GM23338 (cell line): Measurements from ENCODE around the gene IMMP2L. TPM values are rescaled to one million over a fixed set of nuclear protein-coding genes. Genes with fewer than 3 reads are reported as not detected.

Source experiments
- ATAC-seq: fragments of 200-7000 bp; cut with Tn5 transposase; 3 replicates; pipeline ENCODE4 v1.9.1; 2020
- DNase-seq: peaks from one replicate; pipeline ENCODE4 v3.0.0-alpha.2; 2015; ENCODE audit warnings: low spot score
- H2AFZ ChIP-seq: fragments of 200-600 bp; sonication (generic); 2 replicates; pipeline ENCODE4 v1.8.0; 2016; ENCODE audit warnings: antibody characterized with exemption, mild to moderate bottlenecking, moderate library complexity
- H3F3A ChIP-seq: fragments of 200-600 bp; sonication (generic); replicated peaks from 2 replicates; pipeline ENCODE4 v1.8.0; 2017; ENCODE audit warnings: antibody characterized with exemption, mixed run types, low read depth
- H3K27ac ChIP-seq: fragments of 200-600 bp; sonication (generic); 2 replicates; pipeline ENCODE4 v1.6.1; 2016; ENCODE audit warnings: low read depth
- H3K27me3 ChIP-seq: fragments of 200-600 bp; sonication (generic); 2 replicates; pipeline ENCODE4 v1.8.0; 2016; ENCODE audit warnings: mild to moderate bottlenecking, mixed run types, moderate library complexity; ENCODE audit not compliant: insufficient read depth
- H3K36me3 ChIP-seq: fragments of 200-600 bp; sonication (generic); 2 replicates; pipeline ENCODE4 v1.8.0; 2016; ENCODE audit warnings: mild to moderate bottlenecking; ENCODE audit not compliant: insufficient read depth
- H3K4me1 ChIP-seq: fragments of 200-600 bp; sonication (generic); 2 replicates; pipeline ENCODE4 v1.8.0; 2016; ENCODE audit warnings: mild to moderate bottlenecking, moderate library complexity; ENCODE audit not compliant: insufficient read depth
- H3K4me2 ChIP-seq: fragments of 200-600 bp; sonication (generic); 2 replicates; pipeline ENCODE4 v1.7.1; 2017; ENCODE audit warnings: mixed run types
- H3K4me3 ChIP-seq: fragments of 200-600 bp; sonication (generic); 2 replicates; pipeline ENCODE4 v1.6.1; 2016; ENCODE audit warnings: mixed run types
- H3K79me2 ChIP-seq: fragments of 200-600 bp; sonication (generic); replicated peaks from 2 replicates; pipeline ENCODE4 v1.8.0; 2017; ENCODE audit warnings: mild to moderate bottlenecking; ENCODE audit not compliant: insufficient read depth
- H3K9me2 ChIP-seq: fragments of 200-600 bp; sonication (generic); 2 replicates; pipeline ENCODE4 v1.8.0; 2017; ENCODE audit not compliant: insufficient read depth
- H4K20me1 ChIP-seq: fragments of 200-600 bp; sonication (generic); replicated peaks from 2 replicates; pipeline ENCODE4 v1.8.0; 2017; ENCODE audit warnings: mild to moderate bottlenecking; ENCODE audit not compliant: insufficient read depth
- H3K27ac Mint-ChIP-seq: 2 replicates; pipeline ENCODE4 v1.8.0; 2020; ENCODE audit warnings: inconsistent platforms, mild to moderate bottlenecking, moderate library complexity, mixed read lengths
- H3K27me3 Mint-ChIP-seq: 3 replicates; pipeline ENCODE4 v1.8.0; 2022; ENCODE audit warnings: low read depth, mild to moderate bottlenecking, moderate library complexity, mixed read lengths, inconsistent platforms; ENCODE audit not compliant: insufficient read depth, poor library complexity
- H3K36me3 Mint-ChIP-seq: 3 replicates; pipeline ENCODE4 v1.8.0; 2021; ENCODE audit warnings: low read depth, mild to moderate bottlenecking, inconsistent platforms, moderate library complexity, mixed read lengths
- H3K4me1 Mint-ChIP-seq: 3 replicates; pipeline ENCODE4 v1.8.0; 2020; ENCODE audit warnings: mild to moderate bottlenecking, inconsistent platforms, mixed read lengths
- H3K4me3 Mint-ChIP-seq: 3 replicates; pipeline ENCODE4 v1.8.0; 2021; ENCODE audit warnings: moderate library complexity, mild to moderate bottlenecking, inconsistent platforms, mixed read lengths
- H3K9me3 Mint-ChIP-seq: 3 replicates; pipeline ENCODE4 v1.8.0; 2020; ENCODE audit warnings: moderate library complexity, mild to moderate bottlenecking, inconsistent platforms, mixed read lengths
- EZH2phosphoT487 ChIP-seq: fragments of 200-600 bp; sonication (generic); IDR thresholded peaks from one replicate; pipeline ENCODE4 v1.8.1; 2018; ENCODE audit warnings: antibody characterized with exemption; ENCODE audit not compliant: unreplicated experiment
- JUNB ChIP-seq: IDR thresholded peaks from one replicate; pipeline ENCODE4 v1.6.1; 2016; ENCODE audit warnings: antibody characterized with exemption; ENCODE audit not compliant: unreplicated experiment
- NANOG ChIP-seq: IDR thresholded peaks from 2 replicates; pipeline ENCODE4 v1.6.1; 2016; ENCODE audit warnings: antibody characterized with exemption, borderline replicate concordance
- POLR2AphosphoS5 ChIP-seq: IDR thresholded peaks from 2 replicates; pipeline ENCODE4 v1.6.1; 2016; ENCODE audit warnings: antibody characterized with exemption, low read depth
- STAT1 ChIP-seq: IDR thresholded peaks from one replicate; pipeline ENCODE4 v1.6.1; 2016; ENCODE audit warnings: antibody characterized with exemption; ENCODE audit not compliant: unreplicated experiment
- ZNF114 ChIP-seq: fragments of 250-450 bp; sonication (Bioruptor Pico); IDR thresholded peaks from 2 replicates; pipeline ENCODE4 v1.5.0; 2020; ENCODE audit warnings: mild to moderate bottlenecking, moderate library complexity
- ZNF331 ChIP-seq: fragments of 250-450 bp; sonication (Bioruptor Pico); IDR thresholded peaks from 2 replicates; pipeline ENCODE4 v1.5.0; 2020; ENCODE audit warnings: low read depth, mild to moderate bottlenecking, moderate library complexity
- polyA plus RNA-seq: library from polyadenylated mRNA; unstranded; fragments of >200 nt; fragmentation: Nextera tagmentation; extraction: Ambion mirVana; gene quantifications from 2 replicates; pipeline ENCODE4 v1.2.1, GENCODE V29; 2016
- total RNA-seq: library from RNA; depleted of rRNA; stranded (reverse); fragments of >200 nt; shearing (Covaris generic); gene quantifications from 2 replicates; pipeline ENCODE4 v1.2.3, GENCODE V29; 2014
- TF ChIP-seq, protein P1 (sequence below): IDR thresholded peaks from one replicate; pipeline ENCODE4 v1.6.1; 2018; ENCODE audit warnings: antibody characterized with exemption; ENCODE audit not compliant: unreplicated experiment
- TF ChIP-seq, protein P2 (sequence below): IDR thresholded peaks from 2 replicates; pipeline ENCODE4 v1.6.1; 2016; ENCODE audit warnings: antibody characterized with exemption
- TF ChIP-seq, protein P3 (sequence below), 2 experiments: fragments of 200-600 bp in 1 of 2; sonication (generic) in 1 of 2; conservative IDR thresholded peaks; 2 replicates each; pipeline versions ENCODE4 v1.5.1 to v1.6.1; 2016 to 2017; ENCODE audit warnings: antibody characterized with exemption in 2 of 2, low read depth in 2 of 2, mild to moderate bottlenecking in 2 of 2, moderate library complexity in 1 of 2

The IMMP2L gene
- total and polyA plus RNA-seq, 2 experiments from 2014 or later: 7.3 to 14.0 TPM

DNA sequence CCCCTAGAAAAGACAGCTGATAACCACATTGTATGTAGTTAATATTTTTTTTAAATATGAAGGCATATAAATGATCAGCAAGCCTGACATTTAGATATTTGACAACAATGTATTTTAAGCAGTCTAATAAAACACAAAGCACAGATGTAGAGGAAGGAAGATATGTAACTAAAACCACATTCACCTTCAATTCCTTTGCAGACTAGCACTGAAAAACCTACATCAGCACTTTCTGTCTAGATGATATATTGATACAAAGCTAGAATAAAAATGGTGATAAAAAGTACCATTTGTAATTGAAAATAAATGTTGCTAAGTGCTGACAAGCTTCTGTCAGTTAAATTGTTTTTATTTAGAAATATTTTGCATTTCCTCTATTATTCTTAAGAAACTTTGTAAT, 153.6 kb downstream of the IMMP2L start (continued):
- TF ChIP-seq, protein P1, sequence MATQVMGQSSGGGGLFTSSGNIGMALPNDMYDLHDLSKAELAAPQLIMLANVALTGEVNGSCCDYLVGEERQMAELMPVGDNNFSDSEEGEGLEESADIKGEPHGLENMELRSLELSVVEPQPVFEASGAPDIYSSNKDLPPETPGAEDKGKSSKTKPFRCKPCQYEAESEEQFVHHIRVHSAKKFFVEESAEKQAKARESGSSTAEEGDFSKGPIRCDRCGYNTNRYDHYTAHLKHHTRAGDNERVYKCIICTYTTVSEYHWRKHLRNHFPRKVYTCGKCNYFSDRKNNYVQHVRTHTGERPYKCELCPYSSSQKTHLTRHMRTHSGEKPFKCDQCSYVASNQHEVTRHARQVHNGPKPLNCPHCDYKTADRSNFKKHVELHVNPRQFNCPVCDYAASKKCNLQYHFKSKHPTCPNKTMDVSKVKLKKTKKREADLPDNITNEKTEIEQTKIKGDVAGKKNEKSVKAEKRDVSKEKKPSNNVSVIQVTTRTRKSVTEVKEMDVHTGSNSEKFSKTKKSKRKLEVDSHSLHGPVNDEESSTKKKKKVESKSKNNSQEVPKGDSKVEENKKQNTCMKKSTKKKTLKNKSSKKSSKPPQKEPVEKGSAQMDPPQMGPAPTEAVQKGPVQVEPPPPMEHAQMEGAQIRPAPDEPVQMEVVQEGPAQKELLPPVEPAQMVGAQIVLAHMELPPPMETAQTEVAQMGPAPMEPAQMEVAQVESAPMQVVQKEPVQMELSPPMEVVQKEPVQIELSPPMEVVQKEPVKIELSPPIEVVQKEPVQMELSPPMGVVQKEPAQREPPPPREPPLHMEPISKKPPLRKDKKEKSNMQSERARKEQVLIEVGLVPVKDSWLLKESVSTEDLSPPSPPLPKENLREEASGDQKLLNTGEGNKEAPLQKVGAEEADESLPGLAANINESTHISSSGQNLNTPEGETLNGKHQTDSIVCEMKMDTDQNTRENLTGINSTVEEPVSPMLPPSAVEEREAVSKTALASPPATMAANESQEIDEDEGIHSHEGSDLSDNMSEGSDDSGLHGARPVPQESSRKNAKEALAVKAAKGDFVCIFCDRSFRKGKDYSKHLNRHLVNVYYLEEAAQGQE: no peak

DNA sequence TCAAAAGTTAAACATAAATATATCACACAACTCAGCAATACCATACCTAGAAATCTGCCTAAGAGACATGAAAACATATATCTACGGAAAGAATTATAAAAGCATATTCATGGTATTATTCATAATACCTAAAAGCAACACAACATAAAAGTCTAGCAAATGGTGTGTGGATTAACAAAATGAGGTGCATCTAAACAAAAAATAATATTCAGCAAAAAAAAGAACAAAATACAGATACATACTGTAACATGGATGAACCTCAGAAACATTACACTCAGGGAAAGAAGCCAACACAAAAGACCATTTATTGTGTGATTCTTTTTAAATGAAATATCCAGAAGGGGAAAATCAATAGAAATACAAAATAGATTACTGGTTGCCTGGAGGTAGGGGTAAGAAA, 155.0 kb downstream of the IMMP2L start:
- Histone ChIP-seq H4K20me1 (no peaks in the 10 kb centered on the region), H3K4me2 (no peak overlapping the region), H3K27ac (no peak overlapping the region), H3K4me3 (no peak overlapping the region), H3K36me3 (no peaks in the 10 kb centered on the region), H3K27me3 (no peaks in the 10 kb centered on the region), H2AFZ (no peak overlapping the region), H3F3A (no peaks in the 10 kb centered on the region), H3K79me2 (no peaks in the 10 kb centered on the region), H3K9me2 (no peaks in the 10 kb centered on the region), H3K4me1 (peaks cover 18% of the 10 kb centered on the region)
- H3K27me3 Mint-ChIP-seq: no peaks in the 10 kb centered on the region
- no peak for TF ChIP-seq NANOG
- TF ChIP-seq STAT1: no peak
- TF ChIP-seq ZNF114 (CRISPR knock-in tag): no peak
- TF ChIP-seq ZNF331 (CRISPR knock-in tag): no peak
- H3K4me1 Mint-ChIP-seq: peaks cover 26% of the 10 kb centered on the region
- ATAC-seq (no peak), DNase-seq (no peak)
- H3K4me3 Mint-ChIP-seq: no peak overlapping the region
- H3K27ac Mint-ChIP-seq: no peak overlapping the region
- H3K9me3 Mint-ChIP-seq: no peaks in the 10 kb centered on the region; the same call in 2 of the 3 replicates
- H3K36me3 Mint-ChIP-seq: no peaks in the 10 kb centered on the region

DNA sequence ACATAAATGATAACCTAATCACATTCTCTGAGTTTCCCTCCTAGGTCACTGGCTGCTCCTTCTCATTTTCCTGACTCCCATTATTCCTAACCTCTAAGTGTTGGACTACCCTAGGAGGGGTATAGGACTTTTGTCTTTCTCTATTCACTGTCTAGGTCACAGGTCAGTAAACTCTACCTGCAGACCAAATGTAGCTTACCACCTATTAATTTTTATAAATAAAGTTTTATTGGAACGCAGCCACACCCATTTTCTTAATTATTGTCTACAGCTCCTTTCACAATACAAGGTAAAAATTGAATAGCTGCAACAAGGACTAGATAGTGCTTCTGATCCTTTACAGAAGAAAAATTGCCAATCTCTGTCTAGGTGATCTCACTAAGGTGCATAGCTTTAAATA, 156.7 kb downstream of the IMMP2L start:
- ATAC-seq (no peak), DNase-seq (no peak)
- no peaks in the 10 kb centered on the region for H3F3A ChIP-seq
- no peaks in the 10 kb centered on the region for H3K27me3 Mint-ChIP-seq
- H3K36me3 ChIP-seq: no peaks in the 10 kb centered on the region
- H3K79me2 ChIP-seq: no peaks in the 10 kb centered on the region
- H3K4me1 ChIP-seq: peaks cover 12% of the 10 kb centered on the region; the same call in 1 of the 2 replicates
- H3K9me3 Mint-ChIP-seq: no peaks in the 10 kb centered on the region; the same call in 2 of the 3 replicates
- no peak overlapping the region for H3K4me2 ChIP-seq
- peaks cover 11% of the 10 kb centered on the region for H3K4me1 Mint-ChIP-seq
- H3K27me3 ChIP-seq: no peaks in the 10 kb centered on the region
- H2AFZ ChIP-seq: no peak overlapping the region
- no peaks in the 10 kb centered on the region for H3K9me2 ChIP-seq
- no peak overlapping the region for H3K4me3 ChIP-seq
- H3K4me3 Mint-ChIP-seq: no peak overlapping the region
- no peaks in the 10 kb centered on the region for H3K36me3 Mint-ChIP-seq
- no peak overlapping the region for H3K27ac Mint-ChIP-seq
- TF ChIP-seq, protein P1: no peak
- no peak for TF ChIP-seq POLR2AphosphoS5
- TF ChIP-seq, protein P2, sequence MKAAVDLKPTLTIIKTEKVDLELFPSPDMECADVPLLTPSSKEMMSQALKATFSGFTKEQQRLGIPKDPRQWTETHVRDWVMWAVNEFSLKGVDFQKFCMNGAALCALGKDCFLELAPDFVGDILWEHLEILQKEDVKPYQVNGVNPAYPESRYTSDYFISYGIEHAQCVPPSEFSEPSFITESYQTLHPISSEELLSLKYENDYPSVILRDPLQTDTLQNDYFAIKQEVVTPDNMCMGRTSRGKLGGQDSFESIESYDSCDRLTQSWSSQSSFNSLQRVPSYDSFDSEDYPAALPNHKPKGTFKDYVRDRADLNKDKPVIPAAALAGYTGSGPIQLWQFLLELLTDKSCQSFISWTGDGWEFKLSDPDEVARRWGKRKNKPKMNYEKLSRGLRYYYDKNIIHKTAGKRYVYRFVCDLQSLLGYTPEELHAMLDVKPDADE: no peak
- TF ChIP-seq EZH2phosphoT487: no peak
- TF ChIP-seq, protein P3, sequence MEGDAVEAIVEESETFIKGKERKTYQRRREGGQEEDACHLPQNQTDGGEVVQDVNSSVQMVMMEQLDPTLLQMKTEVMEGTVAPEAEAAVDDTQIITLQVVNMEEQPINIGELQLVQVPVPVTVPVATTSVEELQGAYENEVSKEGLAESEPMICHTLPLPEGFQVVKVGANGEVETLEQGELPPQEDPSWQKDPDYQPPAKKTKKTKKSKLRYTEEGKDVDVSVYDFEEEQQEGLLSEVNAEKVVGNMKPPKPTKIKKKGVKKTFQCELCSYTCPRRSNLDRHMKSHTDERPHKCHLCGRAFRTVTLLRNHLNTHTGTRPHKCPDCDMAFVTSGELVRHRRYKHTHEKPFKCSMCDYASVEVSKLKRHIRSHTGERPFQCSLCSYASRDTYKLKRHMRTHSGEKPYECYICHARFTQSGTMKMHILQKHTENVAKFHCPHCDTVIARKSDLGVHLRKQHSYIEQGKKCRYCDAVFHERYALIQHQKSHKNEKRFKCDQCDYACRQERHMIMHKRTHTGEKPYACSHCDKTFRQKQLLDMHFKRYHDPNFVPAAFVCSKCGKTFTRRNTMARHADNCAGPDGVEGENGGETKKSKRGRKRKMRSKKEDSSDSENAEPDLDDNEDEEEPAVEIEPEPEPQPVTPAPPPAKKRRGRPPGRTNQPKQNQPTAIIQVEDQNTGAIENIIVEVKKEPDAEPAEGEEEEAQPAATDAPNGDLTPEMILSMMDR (conservative IDR thresholded peaks at IDR 0.05; ENCODE audit: low read depth in 2 of 2): no peak
- no peak for TF ChIP-seq JUNB
- no peak for TF ChIP-seq STAT1
- no peaks in the 10 kb centered on the region for H4K20me1 ChIP-seq
- no peak overlapping the region for H3K27ac ChIP-seq
